ENCODE results near the gene PUM1.
"Not testable (repeated sequence)": the region's sequence is repeated elsewhere in the genome, so short reads cannot be mapped to it uniquely, and the experiment has no call there.

DNA sequence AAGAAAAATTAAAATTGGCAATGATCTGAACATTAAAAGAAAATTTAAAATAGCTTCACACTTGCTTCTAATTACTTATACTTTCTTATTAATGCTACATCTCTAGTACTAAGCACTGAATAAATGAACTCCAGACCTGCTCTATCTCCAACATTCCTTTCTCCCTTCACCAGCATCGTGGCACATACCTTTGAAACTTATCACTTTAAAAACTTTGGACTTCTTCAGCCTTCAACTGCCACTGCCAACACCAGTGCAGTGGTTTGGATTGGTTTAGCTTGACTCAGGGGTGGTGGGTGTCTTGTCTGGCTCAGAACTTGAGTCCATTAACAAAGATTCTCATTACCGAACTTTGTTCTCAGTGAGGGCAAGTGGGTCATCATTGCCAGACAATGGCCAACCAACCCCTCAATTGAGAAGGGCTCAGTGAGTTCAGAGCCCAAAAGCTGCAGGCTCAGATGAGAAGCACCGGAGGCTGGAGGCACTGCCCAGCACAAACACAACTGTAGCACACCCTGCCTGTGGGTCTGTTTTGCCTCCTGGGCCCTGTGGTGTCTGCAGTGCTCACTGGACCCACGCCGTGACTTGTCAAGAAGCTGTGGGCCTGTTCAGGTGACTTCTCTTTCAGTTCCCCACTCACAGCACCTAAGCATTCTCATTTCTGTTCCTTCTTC is 116.6 kb downstream of the PUM1 start:
- TF ChIP-seq CBFB (IDR thresholded peaks at IDR 0.05; ENCODE audit: low read depth); POLR2AphosphoS5 (IDR thresholded peaks at IDR 0.05; ENCODE audit: low read length); SREBF2 (IDR thresholded peaks at IDR 0.05; ENCODE audit: low read length); ATF2 (IDR thresholded peaks at IDR 0.05; ENCODE audit: low read length): not testable (repeated sequence)
- TF ChIP-seq, protein P1, sequence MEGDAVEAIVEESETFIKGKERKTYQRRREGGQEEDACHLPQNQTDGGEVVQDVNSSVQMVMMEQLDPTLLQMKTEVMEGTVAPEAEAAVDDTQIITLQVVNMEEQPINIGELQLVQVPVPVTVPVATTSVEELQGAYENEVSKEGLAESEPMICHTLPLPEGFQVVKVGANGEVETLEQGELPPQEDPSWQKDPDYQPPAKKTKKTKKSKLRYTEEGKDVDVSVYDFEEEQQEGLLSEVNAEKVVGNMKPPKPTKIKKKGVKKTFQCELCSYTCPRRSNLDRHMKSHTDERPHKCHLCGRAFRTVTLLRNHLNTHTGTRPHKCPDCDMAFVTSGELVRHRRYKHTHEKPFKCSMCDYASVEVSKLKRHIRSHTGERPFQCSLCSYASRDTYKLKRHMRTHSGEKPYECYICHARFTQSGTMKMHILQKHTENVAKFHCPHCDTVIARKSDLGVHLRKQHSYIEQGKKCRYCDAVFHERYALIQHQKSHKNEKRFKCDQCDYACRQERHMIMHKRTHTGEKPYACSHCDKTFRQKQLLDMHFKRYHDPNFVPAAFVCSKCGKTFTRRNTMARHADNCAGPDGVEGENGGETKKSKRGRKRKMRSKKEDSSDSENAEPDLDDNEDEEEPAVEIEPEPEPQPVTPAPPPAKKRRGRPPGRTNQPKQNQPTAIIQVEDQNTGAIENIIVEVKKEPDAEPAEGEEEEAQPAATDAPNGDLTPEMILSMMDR (IDR thresholded peaks at IDR 0.05 in 2 of 3, conservative IDR thresholded peaks at IDR 0.05 in 1 of 3; ENCODE audit: control insufficient read depth in 2 of 3, extremely low read depth in 1 of 3, insufficient read depth in 1 of 3, low read depth in 3 of 3, low read length in 3 of 3), result not testable (repeated sequence)

Data from GM12878 (cell line).